ENCODE data around the gene NFYA. TPM values are rescaled to one million over a fixed set of nuclear protein-coding genes. Genes with fewer than 3 reads are reported as not detected.

The NFYA gene
- total RNA-seq, 1 experiment from 2014 or later: 28.7 TPM

DNA sequence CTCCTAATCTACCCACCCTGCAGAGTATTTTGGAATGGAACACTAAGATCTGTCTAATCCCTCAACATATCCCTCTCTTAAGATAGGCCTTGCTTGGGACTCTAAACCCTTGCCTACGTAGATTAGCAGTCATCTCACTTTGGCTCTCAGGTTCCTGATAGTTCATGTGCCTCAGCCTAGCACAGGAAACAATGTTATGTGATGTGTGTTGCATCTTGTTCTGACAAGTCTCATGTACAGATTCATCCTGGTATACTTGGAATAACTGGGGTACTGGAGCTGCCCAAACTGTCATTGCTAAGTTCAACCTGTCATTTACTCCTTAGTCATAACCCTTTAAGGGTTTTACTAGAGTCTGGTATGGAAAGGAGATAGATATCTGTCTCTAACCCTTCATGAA is 47.3 kb downstream of the NFYA start:
- intact Hi-C loops (cut with micrococcal nuclease): no loop called here
- CTCF ChIA-PET: no interaction called here
- Histone ChIP-seq H3K27ac (ENCODE audit: low read depth, low read length) (no peak overlapping the region), H3K4me1 (ENCODE audit: control insufficient read depth in 1 of 2, insufficient read depth in 2 of 2, low read length in 2 of 2) (no peaks in the 10 kb centered on the region), H2AFZ (ENCODE audit: low read depth, low read length, poor library complexity, severe bottlenecking) (no peak overlapping the region), H3K4me3 (replicated peaks in 1 of 2; ENCODE audit: low read depth in 1 of 2, low read length in 2 of 2) (no peak overlapping the region), H4K20me1 (ENCODE audit: insufficient read depth) (no peaks in the 10 kb centered on the region), H3K27me3 (ENCODE audit: insufficient read depth, low read length) (no peaks in the 10 kb centered on the region), H3K36me3 (ENCODE audit: control insufficient read depth in 1 of 2, insufficient read depth in 2 of 2, low read length in 2 of 2) (no peaks in the 10 kb centered on the region), H3K4me2 (ENCODE audit: low read length) (no peak overlapping the region), H3K9me2 (ENCODE audit: insufficient read depth) (no peaks in the 10 kb centered on the region), H3K79me2 (ENCODE audit: insufficient read depth, low read length) (no peaks in the 10 kb centered on the region), H3K9ac (ENCODE audit: low read length) (no peak overlapping the region), H3K9me3 (ENCODE audit: control insufficient read depth in 1 of 2, insufficient read depth in 1 of 2, low read depth in 1 of 2, low read length in 2 of 2) (no peaks in the 10 kb centered on the region)
- POLR2A ChIA-PET: no interaction called here
- TF ChIP-seq ZFX (IDR thresholded peaks at IDR 0.05): no peak
- TF ChIP-seq SRF (IDR thresholded peaks at IDR 0.05; ENCODE audit: low read depth): no peak
- TF ChIP-seq CBX3 (IDR thresholded peaks at IDR 0.05; ENCODE audit: low read depth): no peak
- no peak for TF ChIP-seq EZH2 (IDR thresholded peaks at IDR 0.05)
- TF ChIP-seq POLR2AphosphoS5 (IDR thresholded peaks at IDR 0.05; ENCODE audit: low read depth, low read length): no peak
- no peak for TF ChIP-seq EZH2phosphoT487 (IDR thresholded peaks at IDR 0.05; ENCODE audit: borderline replicate concordance)
- TF ChIP-seq, protein P1, sequence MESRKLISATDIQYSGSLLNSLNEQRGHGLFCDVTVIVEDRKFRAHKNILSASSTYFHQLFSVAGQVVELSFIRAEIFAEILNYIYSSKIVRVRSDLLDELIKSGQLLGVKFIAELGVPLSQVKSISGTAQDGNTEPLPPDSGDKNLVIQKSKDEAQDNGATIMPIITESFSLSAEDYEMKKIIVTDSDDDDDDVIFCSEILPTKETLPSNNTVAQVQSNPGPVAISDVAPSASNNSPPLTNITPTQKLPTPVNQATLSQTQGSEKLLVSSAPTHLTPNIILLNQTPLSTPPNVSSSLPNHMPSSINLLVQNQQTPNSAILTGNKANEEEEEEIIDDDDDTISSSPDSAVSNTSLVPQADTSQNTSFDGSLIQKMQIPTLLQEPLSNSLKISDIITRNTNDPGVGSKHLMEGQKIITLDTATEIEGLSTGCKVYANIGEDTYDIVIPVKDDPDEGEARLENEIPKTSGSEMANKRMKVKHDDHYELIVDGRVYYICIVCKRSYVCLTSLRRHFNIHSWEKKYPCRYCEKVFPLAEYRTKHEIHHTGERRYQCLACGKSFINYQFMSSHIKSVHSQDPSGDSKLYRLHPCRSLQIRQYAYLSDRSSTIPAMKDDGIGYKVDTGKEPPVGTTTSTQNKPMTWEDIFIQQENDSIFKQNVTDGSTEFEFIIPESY (IDR thresholded peaks at IDR 0.05; ENCODE audit: extremely low read depth, insufficient replicate concordance, low read length): no peak
- ATAC-seq (no peak), DNase-seq (ENCODE audit: low read depth, low spot score) (no peak)
- RAD21 ChIA-PET (ENCODE audit: low non-redundant PET in 1 of 2, low total read pairs in 2 of 2, uncharacterized antibody in 2 of 2, unreplicated experiment in 2 of 2): no interaction called here
- no TSS peak for BruUV-seq (replicated peaks)

DNA sequence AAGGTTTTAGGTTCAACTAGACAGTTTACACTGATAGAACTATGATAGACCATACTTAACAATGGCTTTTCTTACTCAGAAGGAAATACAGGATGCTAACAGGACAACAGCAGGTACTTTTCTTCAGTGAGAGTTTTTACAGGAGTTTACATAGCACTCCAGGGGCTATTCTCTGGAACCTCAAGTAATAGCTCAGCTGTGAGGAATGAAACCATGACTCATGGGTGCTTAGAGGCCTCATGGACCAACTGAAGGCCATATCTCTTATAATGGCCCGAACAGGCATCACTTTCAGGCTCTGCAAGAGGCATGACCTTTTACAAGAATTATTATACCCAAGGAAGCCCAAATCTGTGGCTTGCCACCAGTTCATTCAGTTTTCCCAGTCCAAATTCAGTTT is 49.6 kb downstream of the NFYA start:
- no peaks in the 10 kb centered on the region for H3K9me3 ChIP-seq (ENCODE audit: control insufficient read depth in 1 of 2, insufficient read depth in 1 of 2, low read depth in 1 of 2, low read length in 2 of 2)
- DNase-seq (ENCODE audit: low read depth, low spot score): no peak
- intact Hi-C loops (cut with micrococcal nuclease): no loop called here
- CTCF ChIA-PET: no interaction called here
- no TSS peak for BruUV-seq (replicated peaks)
- H3K9me2 ChIP-seq (ENCODE audit: insufficient read depth): no peaks in the 10 kb centered on the region
- no peak overlapping the region for H3K27ac ChIP-seq (ENCODE audit: low read depth, low read length)
- no peak overlapping the region for H3K4me2 ChIP-seq (ENCODE audit: low read length)
- H3K4me3 ChIP-seq (replicated peaks in 1 of 2; ENCODE audit: low read depth in 1 of 2, low read length in 2 of 2): no peak overlapping the region
- no peaks in the 10 kb centered on the region for H3K79me2 ChIP-seq (ENCODE audit: insufficient read depth, low read length)
- H3K4me1 ChIP-seq (ENCODE audit: control insufficient read depth in 1 of 2, insufficient read depth in 2 of 2, low read length in 2 of 2): no peaks in the 10 kb centered on the region
- no peak overlapping the region for H3K9ac ChIP-seq (ENCODE audit: low read length)
- no peaks in the 10 kb centered on the region for H3K27me3 ChIP-seq (ENCODE audit: insufficient read depth, low read length)
- H3K36me3 ChIP-seq (ENCODE audit: control insufficient read depth in 1 of 2, insufficient read depth in 2 of 2, low read length in 2 of 2): no peaks in the 10 kb centered on the region
- H4K20me1 ChIP-seq (ENCODE audit: insufficient read depth): no peaks in the 10 kb centered on the region
- H2AFZ ChIP-seq (ENCODE audit: low read depth, low read length, poor library complexity, severe bottlenecking): no peak overlapping the region
- ATAC-seq: no peak
- RAD21 ChIA-PET (ENCODE audit: low non-redundant PET in 1 of 2, low total read pairs in 2 of 2, uncharacterized antibody in 2 of 2, unreplicated experiment in 2 of 2): no interaction called here
- POLR2A ChIA-PET: no interaction called here
- TF ChIP-seq YY1 (IDR thresholded peaks at IDR 0.05; ENCODE audit: extremely low read depth, insufficient replicate concordance, low read depth, low read length) (no peak), TCF7L2 (IDR thresholded peaks at IDR 0.05; ENCODE audit: borderline replicate concordance, extremely low read depth, insufficient read depth, insufficient read length) (no peak), SRF (IDR thresholded peaks at IDR 0.05; ENCODE audit: low read depth) (no peak), JUND (IDR thresholded peaks at IDR 0.05) (no peak), CBX3 (IDR thresholded peaks at IDR 0.05; ENCODE audit: low read depth) (no peak), ZFX (IDR thresholded peaks at IDR 0.05) (no peak), CEBPB (IDR thresholded peaks at IDR 0.05; ENCODE audit: low read depth) (no peak), ZNF274 (IDR thresholded peaks at IDR 0.05; ENCODE audit: low read depth, low read length) (no peak), SP1 (IDR thresholded peaks at IDR 0.05; ENCODE audit: low read depth) (no peak)
- TF ChIP-seq, protein P1 (IDR thresholded peaks at IDR 0.05; ENCODE audit: extremely low read depth, insufficient replicate concordance, low read length): no peak
- TF ChIP-seq, protein P2, sequence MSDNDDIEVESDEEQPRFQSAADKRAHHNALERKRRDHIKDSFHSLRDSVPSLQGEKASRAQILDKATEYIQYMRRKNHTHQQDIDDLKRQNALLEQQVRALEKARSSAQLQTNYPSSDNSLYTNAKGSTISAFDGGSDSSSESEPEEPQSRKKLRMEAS (IDR thresholded peaks at IDR 0.05): no peak

Measured in HCT116 (cell line).